IMR-90 (cell line): ENCODE data around the gene CCDC30. TPM values are rescaled to one million over a fixed set of nuclear protein-coding genes. Genes with fewer than 3 reads are reported as not detected.

Experiments
- ATAC-seq: fragments of 200-7000 bp; cut with Tn5 transposase; 2 replicates; pipeline ENCODE4 v1.9.1; 2020; ENCODE audit warnings: low read depth, mild to moderate bottlenecking, moderate library complexity
- BruUV-seq: library from RNA; stranded (reverse); fragments of 400-500 nt; replicated peaks from 2 replicates; lab custom pipeline; 2021; lab: Mats Ljungman, UMichigan
- CTCF ChIA-PET: fragments of 300-600 bp; formaldehyde crosslinking; extraction: SDS; loops from one replicate; lab custom pipeline; 2021; ENCODE audit warnings: antibody characterized with exemption; lab: Yijun Ruan, JAX
- POLR2A ChIA-PET: fragments of 300-600 bp; sonication (Branson Sonifier 250); formaldehyde crosslinking; loops from one replicate; lab custom pipeline; 2022; ENCODE audit warnings: antibody characterized with exemption; ENCODE audit not compliant: unreplicated experiment; lab: Charles Lee
- DNase-seq: peaks from one replicate; pipeline ENCODE4 v3.0.0; 2013
- H2AFZ ChIP-seq: replicated peaks from 2 replicates; pipeline ENCODE3; 2013; ENCODE audit warnings: low read length, mild to moderate bottlenecking; ENCODE audit not compliant: poor library complexity
- H2AK5ac ChIP-seq: 2 replicates; pipeline ENCODE4 v1.6.1; 2013; ENCODE audit warnings: low read depth, low read length, inconsistent platforms
- H2AK9ac ChIP-seq: replicated peaks from 2 replicates; pipeline ENCODE3; 2013; ENCODE audit warnings: mild to moderate bottlenecking, low read depth, low read length, moderate library complexity; ENCODE audit not compliant: poor library complexity
- H2BK120ac ChIP-seq: 2 replicates; pipeline ENCODE4 v1.6.1; 2013; ENCODE audit warnings: low read depth, low read length, inconsistent platforms
- H2BK15ac ChIP-seq: 3 replicates; pipeline ENCODE4 v1.6.1; 2013; ENCODE audit warnings: low read depth, low read length, inconsistent platforms
- H2BK20ac ChIP-seq: 2 replicates; pipeline ENCODE4 v1.6.1; 2013; ENCODE audit warnings: low read depth, mild to moderate bottlenecking, inconsistent platforms, low read length, moderate library complexity
- H2BK5ac ChIP-seq: 2 replicates; pipeline ENCODE4 v1.6.1; 2013; ENCODE audit warnings: mild to moderate bottlenecking, low read depth, low read length, inconsistent platforms; ENCODE audit not compliant: poor library complexity, severe bottlenecking
- H3K14ac ChIP-seq: replicated peaks from 2 replicates; pipeline ENCODE4 v1.6.1; 2013; ENCODE audit warnings: low read depth, low read length, inconsistent platforms
- H3K18ac ChIP-seq: 2 replicates; pipeline ENCODE4 v1.6.1; 2013; ENCODE audit warnings: low read depth, low read length, control low read depth
- H3K23ac ChIP-seq: 2 replicates; pipeline ENCODE4 v1.6.1; 2013; ENCODE audit warnings: low read depth, low read length, inconsistent platforms
- H3K27ac ChIP-seq: 2 replicates; pipeline ENCODE4 v1.5.1; 2013; ENCODE audit warnings: mild to moderate bottlenecking, control low read depth, low read length; ENCODE audit not compliant: insufficient read depth
- H3K27me3 ChIP-seq: 2 replicates; pipeline ENCODE4 v1.6.1; 2013; ENCODE audit warnings: low read length; ENCODE audit not compliant: control insufficient read depth, insufficient read depth
- H3K36me3 ChIP-seq: 2 replicates; pipeline ENCODE4 v1.6.1; 2013; ENCODE audit warnings: low read length, mixed read lengths; ENCODE audit not compliant: control insufficient read depth, insufficient read depth
- H3K4ac ChIP-seq: 2 replicates; pipeline ENCODE4 v1.6.1; 2013; ENCODE audit warnings: low read depth, low read length, inconsistent platforms
- H3K4me1 ChIP-seq: 2 replicates; pipeline ENCODE4 v1.6.1; 2013; ENCODE audit warnings: low read length, mixed read lengths; ENCODE audit not compliant: control insufficient read depth, insufficient read depth
- H3K4me2 ChIP-seq: 2 replicates; pipeline ENCODE4 v1.6.1; 2013; ENCODE audit warnings: low read depth, mild to moderate bottlenecking, control low read depth, low read length, moderate library complexity
- H3K4me3 ChIP-seq: 2 replicates; pipeline ENCODE4 v1.5.1; 2013; ENCODE audit warnings: low read depth, mild to moderate bottlenecking, control low read depth, low read length, moderate library complexity; ENCODE audit not compliant: insufficient read depth
- H3K56ac ChIP-seq: 2 replicates; pipeline ENCODE4 v1.6.1; 2013; ENCODE audit warnings: low read length, inconsistent platforms; ENCODE audit not compliant: insufficient read depth; ENCODE audit errors: extremely low read depth
- H3K79me1 ChIP-seq, 2 experiments: 2 replicates each; pipeline ENCODE4 v1.6.1; 2013; ENCODE audit warnings: low read length in 2 of 2, inconsistent platforms in 1 of 2, low read depth in 1 of 2
- H3K9ac ChIP-seq: 2 replicates; pipeline ENCODE4 v1.6.1; 2013; ENCODE audit warnings: low read depth, low read length, control low read depth
- H3K9me1 ChIP-seq: 2 replicates; pipeline ENCODE4 v1.6.1; 2013; ENCODE audit warnings: low read length, inconsistent platforms; ENCODE audit not compliant: insufficient read depth
- H3K9me3 ChIP-seq: 2 replicates; pipeline ENCODE4 v1.6.1; 2013; ENCODE audit warnings: low read length; ENCODE audit not compliant: control insufficient read depth, insufficient read depth
- H4K20me1 ChIP-seq: 2 replicates; pipeline ENCODE4 v1.6.1; 2013; ENCODE audit warnings: low read length, inconsistent platforms; ENCODE audit not compliant: insufficient read depth
- H4K5ac ChIP-seq: 2 replicates; pipeline ENCODE4 v1.6.1; 2013; ENCODE audit warnings: mild to moderate bottlenecking, low read depth, low read length, control low read depth
- H4K8ac ChIP-seq, 2 experiments: 2 replicates each; pipeline ENCODE4 v1.6.1; 2013; ENCODE audit warnings: low read depth in 2 of 2, low read length in 2 of 2, control low read depth in 1 of 2, inconsistent platforms in 1 of 2
- H4K91ac ChIP-seq: 2 replicates; pipeline ENCODE4 v1.6.1; 2013; ENCODE audit warnings: low read depth, low read length, inconsistent platforms; ENCODE audit not compliant: insufficient read depth
- CEBPB ChIP-seq: IDR thresholded peaks from 2 replicates; pipeline ENCODE4 v1.6.1; 2012; ENCODE audit warnings: low read depth, low read length, improper control_type of control experiment
- USF2 ChIP-seq: fragments of 150-350 bp; IDR thresholded peaks from 2 replicates; pipeline ENCODE4 v1.6.1; 2017; ENCODE audit warnings: mild to moderate bottlenecking, antibody characterized with exemption, low read length, low read depth
- WGBS, 2 experiments: methylation state at CpG; one replicate each; pipeline versions ENCODE4 v1.1.5 to v1.1.7; 2013; ENCODE audit warnings: missing lambda C conversion rate in 2 of 2; ENCODE audit not compliant: insufficient read length in 1 of 2; ENCODE audit errors: extremely low coverage in 2 of 2; 5-methylcytosine and 5-hydroxymethylcytosine counted together
- dilution Hi-C: fragments of 300-500 bp; cut with HindIII; formaldehyde crosslinking; loops from one replicate; pipeline ENCODE4 v1.14.3; 2018; ENCODE audit warnings: low sequenced_read_pairs; ENCODE audit not compliant: unreplicated experiment
- in situ Hi-C: fragments of 300-500 bp; cut with MboI; formaldehyde crosslinking; loops from 3 replicates; pipeline ENCODE4 v1.14.3; 2019; ENCODE audit warnings: low sequenced_read_pairs, inconsistent platforms, mixed read lengths
- intact Hi-C: fragments of 100-400 bp; cut with micrococcal nuclease; formaldehyde crosslinking; loops from 2 replicates; pipeline ENCODE4 v1.10.0; 2022
- polyA plus RNA-seq, 3 experiments: library from polyadenylated mRNA; depleted of rRNA; stranded (reverse); fragments of >200 nt; gene quantifications; 2 replicates each; pipeline ENCODE4 v1.2.3, GENCODE V29; 2012; ENCODE audit warnings: low replicate concordance in 1 of 3
- total RNA-seq: library from RNA; depleted of rRNA; stranded (reverse); fragments of >200 nt; gene quantifications from 2 replicates; pipeline ENCODE4 v1.2.3, GENCODE V29; 2012

CCDC30 gene
- total and polyA plus RNA-seq, 2 of the 4 experiments (the other 2 are of a cell fraction) = 0.14 to 0.18 TPM

- H4K91ac ChIP-seq = no peak overlapping the region
- H3K23ac ChIP-seq = no peak overlapping the region
- H2AK9ac ChIP-seq = no peak overlapping the region
- H3K4ac ChIP-seq = no peak overlapping the region
- H2BK20ac ChIP-seq = no peak overlapping the region
- no peak overlapping the region for H4K8ac ChIP-seq
- H3K14ac ChIP-seq = no peak overlapping the region
- no peak overlapping the region for H4K5ac ChIP-seq
- H3K4me1 ChIP-seq = peaks cover 6% of the 10 kb centered on the region; the same call in 1 of the 2 replicates
- no peak overlapping the region for H2AK5ac ChIP-seq
- H3K4me3 ChIP-seq = no peak overlapping the region
- ChIA-PET CTCF (interaction anchor here (0.8 kb wide), 1 partner anchor 10 kb away, joined by 3 read pairs; no protein-coding TSS in a partner anchor), POLR2A (no interaction called here)
- peaks cover 17% of the 10 kb centered on the region for H4K20me1 ChIP-seq
- H2BK120ac ChIP-seq = no peak overlapping the region
- H2BK5ac ChIP-seq = no peak overlapping the region
- DNase-seq = peak; percentile 67
- no peak overlapping the region for H3K27ac ChIP-seq
- H3K4me2 ChIP-seq = no peak overlapping the region; the same call in none of the 2 replicates
- TF ChIP-seq CEBPB = peak; percentile 57
- TF ChIP-seq USF2 = no peak
- peaks cover 8% of the 10 kb centered on the region for H3K36me3 ChIP-seq
- WGBS, 2 experiments = 94% methylated on average over 3 of the region's 10 CpGs; no CpG with 5 or more reads in 1 of the 2 experiments
- peaks cover 4% of the 10 kb centered on the region for H3K9me1 ChIP-seq
- no peak overlapping the region for H2BK15ac ChIP-seq
- dilution Hi-C loops = no loop called here
- no peak overlapping the region for H3K9ac ChIP-seq
- in situ Hi-C loops = no loop called here
- H2AFZ ChIP-seq = no peak overlapping the region
- H3K56ac ChIP-seq = no peak overlapping the region
- no peaks in the 10 kb centered on the region for H3K9me3 ChIP-seq
- no TSS peak for BruUV-seq
- no peaks in the 10 kb centered on the region for H3K27me3 ChIP-seq
- H3K79me1 ChIP-seq = peaks cover 12 to 19% of the 10 kb centered on the region in 2 experiments
- no peak overlapping the region for H3K18ac ChIP-seq
- no peak for ATAC-seq
- intact Hi-C loops = no loop called here
Observed at GRCh38 chr1:42679364-42679983, 216.4 kb downstream of the CCDC30 start.
